ENCODE measurements around the gene OR2C3. TPM values are rescaled to one million over a fixed set of nuclear protein-coding genes. Genes with fewer than 3 reads are reported as not detected.

Gene OR2C3
- total RNA-seq, 1 experiment from 2014 or later = not detected

DNA sequence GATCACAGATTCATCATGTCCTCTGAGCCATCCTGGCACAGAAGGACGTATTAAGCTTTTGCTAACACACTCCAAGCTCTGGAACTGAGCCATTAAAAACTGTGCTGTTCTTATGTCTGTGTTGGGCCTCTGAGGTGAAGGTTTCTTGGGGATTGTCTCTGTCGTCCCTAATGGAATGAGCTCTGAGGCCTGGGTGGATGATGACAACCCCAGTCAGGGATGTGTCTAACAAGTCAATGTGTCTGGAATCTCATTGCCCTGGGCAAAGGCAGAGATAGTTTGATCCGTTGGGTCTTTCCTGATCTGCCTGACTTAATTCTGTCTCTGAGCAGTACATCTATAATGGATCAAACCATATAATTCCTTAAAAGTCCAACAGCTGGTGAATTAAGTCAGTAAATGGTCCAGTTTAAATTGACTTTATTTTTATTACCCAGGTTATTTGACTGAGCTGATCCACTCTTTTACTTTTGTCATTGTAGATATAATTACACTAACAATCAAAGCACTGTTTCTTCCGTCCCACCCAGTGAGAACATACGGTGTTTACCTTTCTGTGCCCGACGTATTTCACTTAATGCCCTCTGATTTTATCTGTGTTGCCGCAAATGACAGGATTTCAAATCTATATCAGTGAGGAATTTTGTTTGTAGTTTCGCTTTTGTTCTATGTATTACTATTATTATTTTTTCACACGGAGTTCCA is 39.5 kb downstream of the OR2C3 start:
- Histone ChIP-seq H3K4me1 (ENCODE audit: control insufficient read depth in 1 of 2, insufficient read depth in 2 of 2, low read length in 2 of 2) (no peaks in the 10 kb centered on the region), H3K9me2 (ENCODE audit: insufficient read depth) (no peaks in the 10 kb centered on the region), H3K9me3 (ENCODE audit: control insufficient read depth in 1 of 2, insufficient read depth in 1 of 2, low read depth in 1 of 2, low read length in 2 of 2) (no peaks in the 10 kb centered on the region), H2AFZ (ENCODE audit: low read depth, low read length, poor library complexity, severe bottlenecking) (no peak overlapping the region), H3K27ac (ENCODE audit: low read depth, low read length) (no peak overlapping the region), H3K9ac (ENCODE audit: low read length) (no peak overlapping the region), H3K4me2 (ENCODE audit: low read length) (no peak overlapping the region), H3K27me3 (ENCODE audit: insufficient read depth, low read length) (0 out of 2 replicates have a peak, but pooled peaks cover 8% of the 10 kb centered on the region), H4K20me1 (ENCODE audit: insufficient read depth) (no peaks in the 10 kb centered on the region), H3K4me3 (replicated peaks in 1 of 2; ENCODE audit: low read depth in 1 of 2, low read length in 2 of 2) (no peak overlapping the region), H3K36me3 (ENCODE audit: control insufficient read depth in 1 of 2, insufficient read depth in 2 of 2, low read length in 2 of 2) (no peaks in the 10 kb centered on the region), H3K79me2 (ENCODE audit: insufficient read depth, low read length) (no peaks in the 10 kb centered on the region)
- DNase-seq (ENCODE audit: low read depth, low spot score) (no peak), ATAC-seq (no peak)
- BruUV-seq (replicated peaks) = no TSS peak
- RAD21 ChIA-PET (ENCODE audit: low non-redundant PET in 1 of 2, low total read pairs in 2 of 2, uncharacterized antibody in 2 of 2, unreplicated experiment in 2 of 2) = no interaction called here
- no peak for TF ChIP-seq JUND (IDR thresholded peaks at IDR 0.05)
- TF ChIP-seq, protein P1, sequence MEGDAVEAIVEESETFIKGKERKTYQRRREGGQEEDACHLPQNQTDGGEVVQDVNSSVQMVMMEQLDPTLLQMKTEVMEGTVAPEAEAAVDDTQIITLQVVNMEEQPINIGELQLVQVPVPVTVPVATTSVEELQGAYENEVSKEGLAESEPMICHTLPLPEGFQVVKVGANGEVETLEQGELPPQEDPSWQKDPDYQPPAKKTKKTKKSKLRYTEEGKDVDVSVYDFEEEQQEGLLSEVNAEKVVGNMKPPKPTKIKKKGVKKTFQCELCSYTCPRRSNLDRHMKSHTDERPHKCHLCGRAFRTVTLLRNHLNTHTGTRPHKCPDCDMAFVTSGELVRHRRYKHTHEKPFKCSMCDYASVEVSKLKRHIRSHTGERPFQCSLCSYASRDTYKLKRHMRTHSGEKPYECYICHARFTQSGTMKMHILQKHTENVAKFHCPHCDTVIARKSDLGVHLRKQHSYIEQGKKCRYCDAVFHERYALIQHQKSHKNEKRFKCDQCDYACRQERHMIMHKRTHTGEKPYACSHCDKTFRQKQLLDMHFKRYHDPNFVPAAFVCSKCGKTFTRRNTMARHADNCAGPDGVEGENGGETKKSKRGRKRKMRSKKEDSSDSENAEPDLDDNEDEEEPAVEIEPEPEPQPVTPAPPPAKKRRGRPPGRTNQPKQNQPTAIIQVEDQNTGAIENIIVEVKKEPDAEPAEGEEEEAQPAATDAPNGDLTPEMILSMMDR (IDR thresholded peaks at IDR 0.05 in 2 of 3, conservative IDR thresholded peaks at IDR 0.05 in 1 of 3; ENCODE audit: borderline replicate concordance in 1 of 3, insufficient read depth in 1 of 3, low read depth in 2 of 3, low read length in 2 of 3) = no peak
- TF ChIP-seq RAD21 (IDR thresholded peaks at IDR 0.05; ENCODE audit: low read depth) = no peak
- TF ChIP-seq, protein P2, sequence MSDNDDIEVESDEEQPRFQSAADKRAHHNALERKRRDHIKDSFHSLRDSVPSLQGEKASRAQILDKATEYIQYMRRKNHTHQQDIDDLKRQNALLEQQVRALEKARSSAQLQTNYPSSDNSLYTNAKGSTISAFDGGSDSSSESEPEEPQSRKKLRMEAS (IDR thresholded peaks at IDR 0.05) = no peak
- no peak for TF ChIP-seq SRF (IDR thresholded peaks at IDR 0.05; ENCODE audit: low read depth)
- no peak for TF ChIP-seq ELF1 (IDR thresholded peaks at IDR 0.05; ENCODE audit: borderline replicate concordance, low read depth)
- TF ChIP-seq POLR2A (IDR thresholded peaks at IDR 0.05; ENCODE audit: borderline replicate concordance, extremely low read depth, insufficient read depth, insufficient read length) = no peak
- CTCF ChIA-PET = no interaction called here
- POLR2A ChIA-PET = no interaction called here
- intact Hi-C loops (cut with micrococcal nuclease) = no loop called here

DNA sequence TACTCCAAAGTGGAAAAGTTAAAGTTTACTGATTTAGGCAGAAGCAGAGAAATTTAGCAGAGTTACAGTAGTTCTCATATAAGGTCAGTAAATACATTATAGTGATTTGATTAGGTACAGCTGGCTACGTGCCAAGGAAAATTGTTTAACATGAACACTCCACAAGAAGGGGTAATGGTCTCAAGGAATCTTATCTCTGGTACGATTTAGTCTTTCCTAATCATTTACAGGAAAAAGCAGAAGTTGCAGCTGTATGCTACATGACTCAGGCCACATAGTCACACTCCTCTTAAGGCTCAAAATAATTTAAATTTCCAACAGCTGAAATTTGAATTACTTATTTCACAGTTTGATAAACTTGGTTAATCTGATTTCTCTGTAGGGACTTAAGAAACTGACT is 41.5 kb downstream of the OR2C3 start:
- ChIA-PET RAD21 (ENCODE audit: low non-redundant PET in 1 of 2, low total read pairs in 2 of 2, uncharacterized antibody in 2 of 2, unreplicated experiment in 2 of 2) (no interaction called here), POLR2A (no interaction called here), CTCF (no interaction called here)
- Histone ChIP-seq H3K4me1 (ENCODE audit: control insufficient read depth in 1 of 2, insufficient read depth in 2 of 2, low read length in 2 of 2) (no peaks in the 10 kb centered on the region), H3K27me3 (ENCODE audit: insufficient read depth, low read length) (0 out of 2 replicates have a peak, but pooled peaks cover 8% of the 10 kb centered on the region), H3K4me3 (replicated peaks in 1 of 2; ENCODE audit: low read depth in 1 of 2, low read length in 2 of 2) (no peak overlapping the region), H3K9ac (ENCODE audit: low read length) (no peak overlapping the region), H3K9me2 (ENCODE audit: insufficient read depth) (no peaks in the 10 kb centered on the region), H2AFZ (ENCODE audit: low read depth, low read length, poor library complexity, severe bottlenecking) (no peak overlapping the region), H3K79me2 (ENCODE audit: insufficient read depth, low read length) (no peaks in the 10 kb centered on the region), H4K20me1 (ENCODE audit: insufficient read depth) (no peaks in the 10 kb centered on the region), H3K4me2 (ENCODE audit: low read length) (no peak overlapping the region), H3K36me3 (ENCODE audit: control insufficient read depth in 1 of 2, insufficient read depth in 2 of 2, low read length in 2 of 2) (no peaks in the 10 kb centered on the region), H3K27ac (ENCODE audit: low read depth, low read length) (no peak overlapping the region), H3K9me3 (ENCODE audit: control insufficient read depth in 1 of 2, insufficient read depth in 1 of 2, low read depth in 1 of 2, low read length in 2 of 2) (no peaks in the 10 kb centered on the region)
- BruUV-seq (replicated peaks) = no TSS peak
- DNase-seq (ENCODE audit: low read depth, low spot score) (no peak), ATAC-seq (no peak)
- intact Hi-C loops (cut with micrococcal nuclease) = no loop called here
- TF ChIP-seq, protein P2 (IDR thresholded peaks at IDR 0.05) = no peak
- TF ChIP-seq POLR2AphosphoS5 (IDR thresholded peaks at IDR 0.05; ENCODE audit: low read depth, low read length) (no peak), ZNF274 (IDR thresholded peaks at IDR 0.05; ENCODE audit: low read depth, low read length) (no peak), JUND (IDR thresholded peaks at IDR 0.05) (no peak), YY1 (IDR thresholded peaks at IDR 0.05; ENCODE audit: extremely low read depth, insufficient replicate concordance, low read depth, low read length) (no peak), CEBPB (IDR thresholded peaks at IDR 0.05; ENCODE audit: low read depth) (no peak), SRF (IDR thresholded peaks at IDR 0.05; ENCODE audit: low read depth) (no peak)
- TF ChIP-seq, protein P3, sequence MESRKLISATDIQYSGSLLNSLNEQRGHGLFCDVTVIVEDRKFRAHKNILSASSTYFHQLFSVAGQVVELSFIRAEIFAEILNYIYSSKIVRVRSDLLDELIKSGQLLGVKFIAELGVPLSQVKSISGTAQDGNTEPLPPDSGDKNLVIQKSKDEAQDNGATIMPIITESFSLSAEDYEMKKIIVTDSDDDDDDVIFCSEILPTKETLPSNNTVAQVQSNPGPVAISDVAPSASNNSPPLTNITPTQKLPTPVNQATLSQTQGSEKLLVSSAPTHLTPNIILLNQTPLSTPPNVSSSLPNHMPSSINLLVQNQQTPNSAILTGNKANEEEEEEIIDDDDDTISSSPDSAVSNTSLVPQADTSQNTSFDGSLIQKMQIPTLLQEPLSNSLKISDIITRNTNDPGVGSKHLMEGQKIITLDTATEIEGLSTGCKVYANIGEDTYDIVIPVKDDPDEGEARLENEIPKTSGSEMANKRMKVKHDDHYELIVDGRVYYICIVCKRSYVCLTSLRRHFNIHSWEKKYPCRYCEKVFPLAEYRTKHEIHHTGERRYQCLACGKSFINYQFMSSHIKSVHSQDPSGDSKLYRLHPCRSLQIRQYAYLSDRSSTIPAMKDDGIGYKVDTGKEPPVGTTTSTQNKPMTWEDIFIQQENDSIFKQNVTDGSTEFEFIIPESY (IDR thresholded peaks at IDR 0.05; ENCODE audit: extremely low read depth, insufficient replicate concordance, low read length) = no peak

Data from HCT116 (cell line).